ENCODE data around the gene ITGBL1. TPM values are rescaled to one million over a fixed set of nuclear protein-coding genes. Genes with fewer than 3 reads are reported as not detected.

The ITGBL1 gene
- total RNA-seq, 6 experiments from 2014 or later: 0.64 to 3.8 (median 1.6) TPM

GRCh38 chr13:101570410-101570809 lies 117.9 kb downstream of the ITGBL1 start:
- DNase-seq (no peak), ATAC-seq (no peak)
- H3K4me1 ChIP-seq: no peaks in the 10 kb centered on the region
- no peak for TF ChIP-seq POLR2A (IDR thresholded peaks at IDR 0.05)
- no peak for TF ChIP-seq CTCF (IDR thresholded peaks at IDR 0.05)
- H3K36me3 ChIP-seq: no peaks in the 10 kb centered on the region
- no peak overlapping the region for H3K27ac ChIP-seq
- no peaks in the 10 kb centered on the region for H3K9me3 ChIP-seq
- no peaks in the 10 kb centered on the region for H3K27me3 ChIP-seq
- no peak overlapping the region for H3K4me3 ChIP-seq
- intact Hi-C loops (cut with DNase I): no loop called here

DNA sequence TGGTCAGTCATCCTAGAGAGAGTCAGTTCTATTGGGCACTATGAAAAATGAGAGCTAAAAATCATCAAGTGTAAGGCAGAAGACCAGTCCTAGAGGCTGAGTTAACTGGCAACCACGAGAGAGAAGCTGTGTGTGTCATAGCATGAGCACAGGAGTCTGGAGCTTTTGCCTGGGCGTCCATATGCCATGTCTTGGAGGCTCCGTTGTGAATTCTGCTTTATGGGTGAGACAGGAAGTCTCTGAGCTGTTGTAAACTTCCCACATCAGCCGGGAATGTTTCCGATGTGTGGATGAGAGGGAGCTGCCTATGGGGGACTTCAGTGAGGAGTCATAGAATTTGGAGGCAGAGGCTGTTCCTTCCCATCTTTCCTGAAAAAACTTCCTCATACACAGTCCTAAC lies 120.0 kb downstream of the ITGBL1 start:
- no peak for TF ChIP-seq POLR2A (IDR thresholded peaks at IDR 0.05)
- ATAC-seq (no peak), DNase-seq (no peak)
- Histone ChIP-seq H3K36me3 (no peaks in the 10 kb centered on the region), H3K4me1 (peaks cover 0 to 8% (median 3%) of the 10 kb centered on the region in 4 donors), H3K4me3 (no peak overlapping the region), H3K27me3 (no peaks in the 10 kb centered on the region), H3K9me3 (no peaks in the 10 kb centered on the region), H3K27ac (no peak overlapping the region)
- intact Hi-C loops (cut with DNase I): no loop called here
- WGBS (ENCODE audit: insufficient coverage, low coverage, low lambda C conversion rate, missing lambda C conversion rate): 24% methylated on average over 4 of the region's 5 CpGs

DNA sequence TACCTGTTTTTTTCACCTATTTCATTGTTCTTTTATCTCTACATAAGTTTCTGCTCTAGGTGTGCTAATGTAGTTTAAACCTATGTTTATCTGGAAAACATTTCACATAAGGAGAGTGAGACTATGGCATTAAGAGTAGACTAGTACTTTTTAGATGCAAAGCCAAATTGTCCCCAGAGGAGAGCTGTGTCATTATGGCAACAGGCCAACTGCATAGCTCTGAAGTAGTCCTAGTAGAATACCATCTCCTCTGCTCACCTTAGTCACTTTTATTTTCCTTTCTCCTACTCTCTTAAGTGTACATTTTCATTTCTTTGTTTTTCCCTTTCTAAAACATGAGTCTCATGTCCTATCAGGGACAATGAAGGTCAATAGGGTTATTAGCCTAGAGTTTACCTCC lies 123.1 kb downstream of the ITGBL1 start:
- TF ChIP-seq CTCF (IDR thresholded peaks at IDR 0.05) (no peak), POLR2A (IDR thresholded peaks at IDR 0.05) (no peak)
- Histone ChIP-seq H3K36me3 (no peaks in the 10 kb centered on the region), H3K27ac (peak overlapping the region in 1 of 3 donors; percentile 87), H3K4me3 (no peak overlapping the region), H3K4me1 (peaks cover 0 to 8% (median 3%) of the 10 kb centered on the region in 4 donors), H3K27me3 (no peaks in the 10 kb centered on the region), H3K9me3 (no peaks in the 10 kb centered on the region)
- ATAC-seq: peak in 3 of 4 donors; percentile 13 to 39 (median 13)
- DNase-seq: no peak
- intact Hi-C loops (cut with DNase I): no loop called here

- peaks cover 0 to 8% (median 3%) of the 10 kb centered on the region in 4 donors for H3K4me1 ChIP-seq
- intact Hi-C loops (cut with DNase I): no loop called here
- no peaks in the 10 kb centered on the region for H3K36me3 ChIP-seq
- H3K4me3 ChIP-seq: no peak overlapping the region
- no peak for TF ChIP-seq POLR2A (IDR thresholded peaks at IDR 0.05)
- TF ChIP-seq CTCF (IDR thresholded peaks at IDR 0.05): no peak
- ATAC-seq: peak; percentile 79 to 93 (median 82)
- DNase-seq: no peak
- H3K9me3 ChIP-seq: no peaks in the 10 kb centered on the region
- no peaks in the 10 kb centered on the region for H3K27me3 ChIP-seq
- H3K27ac ChIP-seq: peak overlapping the region; percentile 2 to 87 (median 56)
- WGBS (ENCODE audit: insufficient coverage, low coverage, low lambda C conversion rate, missing lambda C conversion rate): 16% methylated on average over 4 of the region's 4 CpGs
Observed at GRCh38 chr13:101576455-101576854, 124.0 kb downstream of the ITGBL1 start.

GRCh38 chr13:101576977-101577376 lies 124.5 kb downstream of the ITGBL1 start:
- Histone ChIP-seq H3K27ac (peak overlapping the region; percentile 2 to 87 (median 56)), H3K9me3 (no peaks in the 10 kb centered on the region), H3K4me1 (peaks cover 0 to 8% (median 3%) of the 10 kb centered on the region in 4 donors), H3K27me3 (no peaks in the 10 kb centered on the region), H3K4me3 (no peak overlapping the region), H3K36me3 (no peaks in the 10 kb centered on the region)
- ATAC-seq: peak; percentile 88 to 94 (median 92)
- intact Hi-C loops (cut with DNase I): no loop called here
- DNase-seq: no peak
- TF ChIP-seq POLR2A (IDR thresholded peaks at IDR 0.05) (no peak), CTCF (IDR thresholded peaks at IDR 0.05) (peak; percentile 15 to 51 (median 26))
